Esophagus squamous epithelium (tissue), 5 donors: ENCODE results near the gene ASB8. TPM values are rescaled to one million over a fixed set of nuclear protein-coding genes. Genes with fewer than 3 reads are reported as not detected.
A peak's percentile ranks its signal among the peaks of the same experiment; 100 is the strongest.
"Not testable (repeated sequence)": the region's sequence is repeated elsewhere in the genome, so short reads cannot be mapped to it uniquely, and the experiment has no call there.

Experiments
- DNase-seq: peaks from one replicate; lab custom pipeline; 2025; lab: John Stamatoyannopoulos, UW
- H3K27ac ChIP-seq, 4 donors: fragments of 200-600 bp; sonication (generic); one replicate each; pipeline ENCODE4 v1.5.1; 2016 to 2019; ENCODE audit warnings: mild to moderate bottlenecking in 1 of 4
- H3K27me3 ChIP-seq, 4 donors: fragments of 200-600 bp; sonication (generic); 1 replicate in 3 of 4; 2 replicates in 1 of 4; pipeline versions ENCODE4 v1.5.1 to v1.6.0; 2017 to 2021; ENCODE audit warnings: antibody characterized with exemption in 1 of 4
- H3K36me3 ChIP-seq, 3 donors: fragments of 200-600 bp; sonication (generic); one replicate each; pipeline ENCODE4 v1.5.1; 2016 to 2019
- H3K4me1 ChIP-seq, 3 donors: fragments of 200-600 bp; sonication (generic); one replicate each; pipeline ENCODE4 v1.5.1; 2017 to 2019
- H3K4me3 ChIP-seq, 4 donors: fragments of 200-600 bp; sonication (generic); 1 replicate in 3 of 4; 2 replicates in 1 of 4; pipeline ENCODE4 v1.5.1; 2016 to 2019; ENCODE audit warnings: mild to moderate bottlenecking in 2 of 4, moderate library complexity in 1 of 4
- H3K9me3 ChIP-seq, 3 donors: fragments of 200-600 bp; sonication (generic); one replicate each; pipeline ENCODE4 v1.5.1; 2016 to 2019
- CTCF ChIP-seq, 6 experiments: fragments of 450-650 bp in 4 of 6; fragments of 200-600 bp in 2 of 6; sonication (generic) in 2 of 6; IDR thresholded peaks; one replicate each; pipeline ENCODE4 v1.5.1; 2016 to 2019; ENCODE audit warnings: antibody characterized with exemption in 6 of 6, mild to moderate bottlenecking in 4 of 6, moderate library complexity in 4 of 6
- POLR2A ChIP-seq, 4 donors: fragments of 450-650 bp; IDR thresholded peaks; one replicate each; pipeline ENCODE4 v1.6.1; 2017; ENCODE audit warnings: antibody characterized with exemption in 4 of 4, mild to moderate bottlenecking in 4 of 4, moderate library complexity in 3 of 4
- whole genome bisulfite sequencing, 2 donors: methylation state at CpG; one replicate each; pipeline ENCODE4 v1.1.5; 2018; 5-methylcytosine and 5-hydroxymethylcytosine counted together
- intact Hi-C: fragments of 100-400 bp; cut with DNase I; formaldehyde crosslinking; loops from one replicate; pipeline ENCODE4 v1.15.0; 2022
- total RNA-seq, 4 donors: library from RNA; depleted of rRNA; stranded (reverse); fragments of >200 nt; gene quantifications; one replicate each; pipeline ENCODE4 v1.1.0, GENCODE V29; 2016
- donor health status: DM: yes; HTN: yes; CAD: no.

ASB8 gene
- total RNA-seq, 4 donors from 2014 or later: 13.2 to 28.2 (median 24.8) TPM

GRCh38 chr12:48160046-48160445 is 2.7 kb upstream of the ASB8 start:
- intact Hi-C loops: loop anchor here (10.0 kb wide), 1 partner anchor 195 kb away; the partner anchor contains the start of gene TMEM106C
- 77 to 82% methylated on average over 5 of the region's 5 CpGs for whole genome bisulfite sequencing, 2 donors
- Histone ChIP-seq H3K9me3 (no peaks in the 10 kb centered on the region), H3K27ac (no peak overlapping the region), H3K36me3 (no peaks in the 10 kb centered on the region), H3K4me3 (no peak overlapping the region), H3K4me1 (peaks cover 3 to 23% (median 9%) of the 10 kb centered on the region in 3 donors), H3K27me3 (peaks cover 0 to 10% (median 1%) of the 10 kb centered on the region in 4 donors)
- no peak for DNase-seq
- no peak for TF ChIP-seq CTCF (IDR thresholded peaks at IDR 0.05)
- no peak for TF ChIP-seq POLR2A (IDR thresholded peaks at IDR 0.05)

GRCh38 chr12:48157889-48158370 is 615 bp upstream of the ASB8 start:
- peaks cover 0 to 2% (median 0%) of the 10 kb centered on the region in 4 donors for H3K27me3 ChIP-seq
- intact Hi-C loops: no loop called here
- DNase-seq: no peak
- peak overlapping the region; percentile 67 to 99 (median 79) for H3K4me3 ChIP-seq
- WGBS, 2 donors: 49 to 59% methylated on average over 3 of the region's 3 CpGs
- peaks cover 3 to 23% (median 9%) of the 10 kb centered on the region in 3 donors for H3K4me1 ChIP-seq
- no peaks in the 10 kb centered on the region for H3K9me3 ChIP-seq
- peak overlapping the region; percentile 83 to 92 (median 87) for H3K27ac ChIP-seq
- no peak for TF ChIP-seq POLR2A (IDR thresholded peaks at IDR 0.05)
- H3K36me3 ChIP-seq: peaks cover 0 to 16% (median 0%) of the 10 kb centered on the region in 3 donors

GRCh38 chr12:48156652-48157017 is 680 bp downstream of the ASB8 start:
- intact Hi-C loops: no loop called here
- Histone ChIP-seq H3K27me3 (no peaks in the 10 kb centered on the region), H3K9me3 (no peaks in the 10 kb centered on the region), H3K4me3 (peak overlapping the region; percentile 67 to 99 (median 79)), H3K4me1 (peaks cover 3 to 23% (median 9%) of the 10 kb centered on the region in 3 donors), H3K27ac (peak overlapping the region in 3 of 4 donors; percentile 83 to 92 (median 90)), H3K36me3 (peaks cover 0 to 29% (median 0%) of the 10 kb centered on the region in 3 donors)
- DNase-seq: no peak
- 21 to 27% methylated on average over 8 of the region's 8 CpGs for WGBS, 2 donors
- TF ChIP-seq CTCF (IDR thresholded peaks at IDR 0.05): no peak
- TF ChIP-seq POLR2A (IDR thresholded peaks at IDR 0.05): no peak

- H3K4me1 ChIP-seq: peaks cover 3 to 23% (median 9%) of the 10 kb centered on the region in 3 donors
- H3K27me3 ChIP-seq, intact Hi-C loops, H3K27ac ChIP-seq, DNase-seq, H3K4me3 ChIP-seq, H3K9me3 ChIP-seq: not testable (repeated sequence)
- WGBS, 2 donors: 85 to 98% methylated on average over 5 of the region's 5 CpGs
- H3K36me3 ChIP-seq: peaks cover 0 to 37% (median 5%) of the 10 kb centered on the region in 3 donors
Measured at GRCh38 chr12:48155786-48156185, 1.5 kb downstream of the ASB8 start.

- intact Hi-C loops: no loop called here
- peaks cover 0 to 9% (median 2%) of the 10 kb centered on the region in 3 donors for H3K4me1 ChIP-seq
- H3K27me3 ChIP-seq: no peaks in the 10 kb centered on the region
- DNase-seq: no peak
- peaks cover 17 to 83% (median 23%) of the 10 kb centered on the region in 3 donors for H3K36me3 ChIP-seq
- H3K9me3 ChIP-seq: no peaks in the 10 kb centered on the region
- no peak for TF ChIP-seq POLR2A (IDR thresholded peaks at IDR 0.05)
- H3K4me3 ChIP-seq: no peak overlapping the region
- H3K27ac ChIP-seq: no peak overlapping the region
- WGBS, 2 donors: 67 to 77% methylated on average over 2 of the region's 2 CpGs
Measured at GRCh38 chr12:48151103-48151771, 6.1 kb downstream of the ASB8 start.

GRCh38 chr12:48145981-48146380 is 11.3 kb downstream of the ASB8 start:
- intact Hi-C loops: no loop called here
- H3K4me1 ChIP-seq: no peaks in the 10 kb centered on the region
- no peaks in the 10 kb centered on the region for H3K9me3 ChIP-seq
- no peaks in the 10 kb centered on the region for H3K27me3 ChIP-seq
- WGBS, 2 donors: 55 to 78% methylated on average over 1 of the region's 1 CpG
- no peak overlapping the region for H3K4me3 ChIP-seq
- TF ChIP-seq CTCF (IDR thresholded peaks at IDR 0.05) (no peak), POLR2A (IDR thresholded peaks at IDR 0.05) (no peak)
- H3K36me3 ChIP-seq: peaks cover 17 to 100% (median 20%) of the 10 kb centered on the region in 3 donors
- no peak for DNase-seq
- H3K27ac ChIP-seq: no peak overlapping the region
